Kidney (tissue), 14 donors: ENCODE results near the gene DYNC2H1. TPM values are rescaled to one million over a fixed set of nuclear protein-coding genes. Genes with fewer than 3 reads are reported as not detected.

Experiments used
- DNase-seq, 5 donors: peaks; one replicate each; pipeline ENCODE4 v3.0.0-alpha.2; 2013 to 2020
- FAIRE-seq: peaks from 2 replicates; lab custom pipeline; 2012; peaks lifted over from hg19 to GRCh38; lab: Jason Lieb, UNC
- H3K27ac ChIP-seq, 2 donors: one replicate each; pipeline ENCODE4 v1.7.0; 2013; ENCODE audit warnings: low read depth in 2 of 2, low read length in 2 of 2, inconsistent platforms in 1 of 2
- H3K27me3 ChIP-seq: one replicate; pipeline ENCODE4 v1.7.1; 2013; ENCODE audit warnings: low read length, inconsistent platforms; ENCODE audit not compliant: control insufficient read depth, insufficient read depth
- H3K36me3 ChIP-seq, 3 donors: one replicate each; pipeline versions ENCODE4 v1.7.0 to v1.7.1; 2013; ENCODE audit warnings: low read length in 3 of 3, control low read depth in 1 of 3, inconsistent platforms in 1 of 3; ENCODE audit not compliant: insufficient read depth in 3 of 3, control insufficient read depth in 2 of 3
- H3K4me1 ChIP-seq, 3 donors: one replicate each; pipeline versions ENCODE4 v1.7.0 to v1.7.1; 2013; ENCODE audit warnings: low read length in 3 of 3, inconsistent platforms in 1 of 3, low read depth in 1 of 3; ENCODE audit not compliant: control insufficient read depth in 2 of 3, insufficient read depth in 2 of 3
- H3K4me3 ChIP-seq, 3 donors: one replicate each; pipeline versions ENCODE4 v1.7.0 to v1.8.1; 2013; ENCODE audit warnings: low read length in 3 of 3, control low read depth in 1 of 3, inconsistent platforms in 1 of 3
- H3K9ac ChIP-seq, 3 donors: one replicate each; pipeline versions ENCODE4 v1.7.0 to v1.7.1; 2013; ENCODE audit warnings: low read length in 3 of 3, control low read depth in 1 of 3, inconsistent platforms in 1 of 3
- H3K9me3 ChIP-seq, 3 donors: one replicate each; pipeline versions ENCODE4 v1.7.0 to v1.7.1; 2013; ENCODE audit warnings: low read length in 3 of 3, control low read depth in 1 of 3, inconsistent platforms in 1 of 3; ENCODE audit not compliant: control insufficient read depth in 2 of 3, insufficient read depth in 1 of 3
- intact Hi-C: fragments of 100-400 bp; cut with DNase I; formaldehyde crosslinking; loops from one replicate; pipeline ENCODE4 v1.11.1; 2022
- polyA plus RNA-seq: library from polyadenylated mRNA; stranded (reverse); fragments of 350-450 nt; fragmentation: Illumina TruSeq; extraction: RNeasy Lipid Tissue Mini Kit (QIAGEN cat#74804); gene quantifications from one replicate; pipeline ENCODE4 v1.2.3, GENCODE V29; 2014; ENCODE audit warnings: low read depth, low replicate concordance; ENCODE audit not compliant: insufficient read depth
- total RNA-seq: library from RNA; stranded (reverse); fragmentation: NEBNext Ultra II Directional; extraction: Animal tissue kit (Norgen Biotek cat#: 25700); gene quantifications from one replicate; pipeline ENCODE4 v1.2.1, GENCODE V29; 2021
- TF ChIP-seq, protein P1 (sequence below): IDR thresholded peaks from 3 replicates; pipeline ENCODE4 v1.5.1; 2012; ENCODE audit warnings: mild to moderate bottlenecking, moderate library complexity, borderline replicate concordance; ENCODE audit not compliant: insufficient read depth; ENCODE audit errors: extremely low read depth
- donor health status: control.
- donor health status: control.
- donor health status: control.
- donor health status: control.
- donor health status: control.
- donor health status: DM: yes; HTN: yes; CAD: no.
- donor health status: Normal renal cell carcinoma (clear cell type).

Gene DYNC2H1
- total and polyA plus RNA-seq, 2 donors from 2014 or later, result 13.5 to 30.9 TPM

GRCh38 chr11:103358251-103358650 lies 249.0 kb downstream of the DYNC2H1 start:
- no peaks in the 10 kb centered on the region for H3K36me3 ChIP-seq
- intact Hi-C loops, result no loop called here
- TF ChIP-seq, protein P1, sequence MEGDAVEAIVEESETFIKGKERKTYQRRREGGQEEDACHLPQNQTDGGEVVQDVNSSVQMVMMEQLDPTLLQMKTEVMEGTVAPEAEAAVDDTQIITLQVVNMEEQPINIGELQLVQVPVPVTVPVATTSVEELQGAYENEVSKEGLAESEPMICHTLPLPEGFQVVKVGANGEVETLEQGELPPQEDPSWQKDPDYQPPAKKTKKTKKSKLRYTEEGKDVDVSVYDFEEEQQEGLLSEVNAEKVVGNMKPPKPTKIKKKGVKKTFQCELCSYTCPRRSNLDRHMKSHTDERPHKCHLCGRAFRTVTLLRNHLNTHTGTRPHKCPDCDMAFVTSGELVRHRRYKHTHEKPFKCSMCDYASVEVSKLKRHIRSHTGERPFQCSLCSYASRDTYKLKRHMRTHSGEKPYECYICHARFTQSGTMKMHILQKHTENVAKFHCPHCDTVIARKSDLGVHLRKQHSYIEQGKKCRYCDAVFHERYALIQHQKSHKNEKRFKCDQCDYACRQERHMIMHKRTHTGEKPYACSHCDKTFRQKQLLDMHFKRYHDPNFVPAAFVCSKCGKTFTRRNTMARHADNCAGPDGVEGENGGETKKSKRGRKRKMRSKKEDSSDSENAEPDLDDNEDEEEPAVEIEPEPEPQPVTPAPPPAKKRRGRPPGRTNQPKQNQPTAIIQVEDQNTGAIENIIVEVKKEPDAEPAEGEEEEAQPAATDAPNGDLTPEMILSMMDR, result no peak
- H3K4me1 ChIP-seq, result no peaks in the 10 kb centered on the region
- H3K27me3 ChIP-seq, result no peaks in the 10 kb centered on the region
- DNase-seq (no peak), FAIRE-seq (no peak)
- H3K27ac ChIP-seq, result no peak overlapping the region
- no peak overlapping the region for H3K9ac ChIP-seq
- no peak overlapping the region for H3K4me3 ChIP-seq
- no peaks in the 10 kb centered on the region for H3K9me3 ChIP-seq

DNA sequence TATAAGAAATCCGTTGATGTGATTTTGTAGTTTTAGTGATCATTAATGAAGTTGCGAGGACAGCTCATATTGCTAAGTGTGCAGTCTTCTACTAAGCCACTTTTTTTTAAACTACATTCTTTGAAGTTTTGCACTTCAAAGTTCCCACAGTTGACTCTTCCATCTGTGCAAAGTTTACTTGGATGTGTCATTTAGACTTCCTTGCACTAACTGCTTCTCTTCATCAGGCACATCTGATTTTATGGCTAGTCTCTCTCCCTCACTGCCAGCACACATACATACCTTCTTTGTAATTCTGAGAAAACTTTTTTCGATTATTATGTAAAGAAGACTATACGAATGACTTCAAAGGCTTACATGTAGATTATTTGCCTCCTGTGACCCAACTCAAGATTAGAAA lies 250.0 kb downstream of the DYNC2H1 start:
- DNase-seq (no peak), FAIRE-seq (no peak)
- Histone ChIP-seq H3K27me3 (no peaks in the 10 kb centered on the region), H3K4me1 (no peaks in the 10 kb centered on the region), H3K36me3 (no peaks in the 10 kb centered on the region), H3K4me3 (no peak overlapping the region), H3K27ac (no peak overlapping the region), H3K9ac (no peak overlapping the region), H3K9me3 (no peaks in the 10 kb centered on the region)
- TF ChIP-seq, protein P1, result no peak
- intact Hi-C loops, result no loop called here

DNA sequence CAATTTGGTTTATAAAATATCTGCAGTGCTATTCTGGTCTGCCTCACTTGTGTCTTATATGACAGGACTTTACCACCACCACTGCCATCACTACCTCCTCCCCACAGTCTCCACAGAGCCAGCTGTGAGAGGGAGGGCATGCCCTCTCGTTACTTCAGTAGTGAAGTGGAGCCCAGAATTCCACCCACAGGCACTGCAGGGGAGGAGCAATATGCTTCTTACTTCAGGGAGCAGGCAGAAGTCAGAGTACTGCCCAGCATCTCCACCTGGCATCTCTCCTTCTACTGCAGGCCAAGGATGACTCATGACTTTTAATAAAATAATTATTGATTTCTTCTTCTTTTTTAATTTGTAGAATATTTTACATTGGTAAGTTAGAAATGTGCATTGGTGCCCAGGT lies 255.5 kb downstream of the DYNC2H1 start:
- TF ChIP-seq, protein P1, result no peak
- no peak for DNase-seq
- H3K9ac ChIP-seq, result no peak overlapping the region
- intact Hi-C loops, result no loop called here
- no peak for FAIRE-seq
- H3K36me3 ChIP-seq, result peaks cover 0 to 3% (median 0%) of the 10 kb centered on the region in 3 donors
- H3K27me3 ChIP-seq, result no peaks in the 10 kb centered on the region
- H3K27ac ChIP-seq, result no peak overlapping the region
- no peaks in the 10 kb centered on the region for H3K9me3 ChIP-seq
- H3K4me1 ChIP-seq, result no peaks in the 10 kb centered on the region
- no peak overlapping the region for H3K4me3 ChIP-seq

GRCh38 chr11:103367650-103368049 lies 258.4 kb downstream of the DYNC2H1 start:
- Histone ChIP-seq H3K4me1 (no peaks in the 10 kb centered on the region), H3K36me3 (peaks cover 0 to 3% (median 0%) of the 10 kb centered on the region in 3 donors), H3K4me3 (no peak overlapping the region), H3K9me3 (no peaks in the 10 kb centered on the region), H3K9ac (no peak overlapping the region), H3K27ac (no peak overlapping the region), H3K27me3 (no peaks in the 10 kb centered on the region)
- intact Hi-C loops, result no loop called here
- FAIRE-seq (no peak), DNase-seq (no peak)
- TF ChIP-seq, protein P1, result no peak
